NCI-H2081 (cell line): ENCODE results near the gene SUGP1.
A peak's percentile ranks its signal among the peaks of the same experiment; 100 is the strongest.

ENCODE experiments used
- DNase-seq, 2 experiments: peaks; one replicate each; lab custom pipeline; 2025; lab: John Stamatoyannopoulos, UW

SUGP1 gene

GRCh38 chr19:19303411-19303810 lies 16.9 kb downstream of the SUGP1 start:
- no peak for DNase-seq

- DNase-seq, result no peak
Measured at GRCh38 chr19:19300613-19301012, 19.7 kb downstream of the SUGP1 start.

- DNase-seq, result no peak
Measured at GRCh38 chr19:19297759-19298158, 22.6 kb downstream of the SUGP1 start.

- no peak for DNase-seq
Measured at GRCh38 chr19:19296953-19297689, 23.2 kb downstream of the SUGP1 start.

GRCh38 chr19:19294914-19295313 lies 25.4 kb downstream of the SUGP1 start:
- DNase-seq, result no peak

- no peak for DNase-seq
Measured at GRCh38 chr19:19292607-19293006, 27.7 kb downstream of the SUGP1 start.

- DNase-seq, result no peak
Measured at GRCh38 chr19:19285686-19286085, 34.6 kb downstream of the SUGP1 start.

GRCh38 chr19:19280561-19280960 lies 39.7 kb downstream of the SUGP1 start:
- peak; percentile 31 to 50 for DNase-seq

GRCh38 chr19:19279853-19280252 lies 40.5 kb downstream of the SUGP1 start:
- no peak for DNase-seq

- no peak for DNase-seq
Measured at GRCh38 chr19:19279062-19279612, 41.2 kb downstream of the SUGP1 start.

- DNase-seq, result peak; percentile 90 to 95
Measured at GRCh38 chr19:19278315-19278714, 42.0 kb downstream of the SUGP1 start.

- no peak for DNase-seq
Measured at GRCh38 chr19:19276851-19277250, 43.5 kb downstream of the SUGP1 start.

- no peak for DNase-seq
Measured at GRCh38 chr19:19276386-19276785, 43.9 kb downstream of the SUGP1 start.

- DNase-seq, result no peak
Measured at GRCh38 chr19:19274716-19275565, 45.4 kb downstream of the SUGP1 start.

GRCh38 chr19:19274146-19274545 lies 46.2 kb downstream of the SUGP1 start:
- no peak for DNase-seq

GRCh38 chr19:19271828-19272599 lies 48.3 kb downstream of the SUGP1 start:
- DNase-seq, result no peak

GRCh38 chr19:19270749-19271571 lies 49.3 kb downstream of the SUGP1 start:
- DNase-seq, result no peak

GRCh38 chr19:19269952-19270694 lies 50.2 kb downstream of the SUGP1 start:
- DNase-seq, result no peak

GRCh38 chr19:19268453-19269385 lies 51.6 kb downstream of the SUGP1 start:
- no peak for DNase-seq
